Tibial nerve (tissue), 4 donors: ENCODE data around the gene CAB39L. TPM values are rescaled to one million over a fixed set of nuclear protein-coding genes. Genes with fewer than 3 reads are reported as not detected.

ENCODE experiments used
- DNase-seq, 2 donors: peaks; one replicate each; pipeline ENCODE4 v3.0.0-alpha.2; 2019; ENCODE audit warnings: low spot score in 2 of 2
- H3K27ac ChIP-seq, 4 donors: fragments of 200-600 bp; sonication (generic) in 3 of 4; one replicate each; pipeline ENCODE4 v1.5.1; 2017 to 2019; ENCODE audit warnings: mild to moderate bottlenecking in 1 of 4
- H3K27me3 ChIP-seq, 2 donors: fragments of 200-600 bp; sonication (generic) in 1 of 2; one replicate each; pipeline versions ENCODE4 v1.5.1 to v1.6.0; 2017 to 2019
- H3K36me3 ChIP-seq, 3 donors: fragments of 200-600 bp; sonication (generic); one replicate each; pipeline ENCODE4 v1.5.1; 2018 to 2019
- H3K4me1 ChIP-seq, 4 donors: fragments of 200-600 bp; sonication (generic) in 3 of 4; one replicate each; pipeline ENCODE4 v1.5.1; 2017 to 2019
- H3K4me3 ChIP-seq, 4 donors: fragments of 200-600 bp; sonication (generic) in 3 of 4; one replicate each; pipeline ENCODE4 v1.5.1; 2017 to 2019; ENCODE audit warnings: mild to moderate bottlenecking in 1 of 4, moderate library complexity in 1 of 4
- H3K9me3 ChIP-seq, 4 donors: fragments of 200-600 bp; sonication (generic) in 3 of 4; one replicate each; pipeline ENCODE4 v1.5.1; 2017 to 2019
- CTCF ChIP-seq, 5 experiments: fragments of 200-600 bp in 3 of 5; fragments of 450-650 bp in 2 of 5; sonication (generic) in 3 of 5; IDR thresholded peaks; one replicate each; pipeline ENCODE4 v1.5.1; 2016 to 2019; ENCODE audit warnings: antibody characterized with exemption in 5 of 5, mild to moderate bottlenecking in 3 of 5, moderate library complexity in 2 of 5
- EP300 ChIP-seq, 2 donors: sonication (generic); formaldehyde crosslinking; IDR thresholded peaks; one replicate each; pipeline ENCODE4 v1.6.1; 2017; ENCODE audit warnings: antibody characterized with exemption in 2 of 2, mild to moderate bottlenecking in 1 of 2
- POLR2A ChIP-seq, 2 donors: fragments of 450-650 bp; IDR thresholded peaks; one replicate each; pipeline ENCODE4 v1.6.1; 2017; ENCODE audit warnings: antibody characterized with exemption in 2 of 2, mild to moderate bottlenecking in 2 of 2, moderate library complexity in 2 of 2
- WGBS, 2 donors: methylation state at CpG; one replicate each; pipeline ENCODE4 v1.1.5; 2018; 5-methylcytosine and 5-hydroxymethylcytosine counted together
- total RNA-seq, 4 donors: library from RNA; depleted of rRNA; stranded (reverse); fragments of >200 nt; gene quantifications; one replicate each; pipeline ENCODE4 v1.1.0, GENCODE V29; 2016

Gene CAB39L
- total RNA-seq, 4 donors from 2014 or later: 89.4 to 152 (median 107) TPM

- TF ChIP-seq EP300 (IDR thresholded peaks at IDR 0.05) (no peak), CTCF (IDR thresholded peaks at IDR 0.05) (no peak), POLR2A (IDR thresholded peaks at IDR 0.05) (no peak)
- Histone ChIP-seq H3K27me3 (no peaks in the 10 kb centered on the region), H3K9me3 (no peaks in the 10 kb centered on the region), H3K27ac (peak overlapping the region; percentile 23 to 93 (median 76)), H3K4me3 (no peak overlapping the region), H3K4me1 (peaks cover 0 to 63% (median 11%) of the 10 kb centered on the region in 4 donors), H3K36me3 (peaks cover 0 to 27% (median 0%) of the 10 kb centered on the region in 3 donors)
- WGBS, 2 donors: 39 to 46% methylated on average over 3 of the region's 3 CpGs
- no peak for DNase-seq
Observed at GRCh38 chr13:49353908-49354307, 90.0 kb downstream of the CAB39L start.

GRCh38 chr13:49351871-49352270, 92.0 kb downstream of the CAB39L start:
- H3K27ac ChIP-seq: peak overlapping the region in 3 of 4 donors; percentile 7 to 93 (median 90)
- 27 to 61% methylated on average over 2 of the region's 2 CpGs for WGBS, 2 donors
- peaks cover 0 to 19% (median 0%) of the 10 kb centered on the region in 3 donors for H3K36me3 ChIP-seq
- H3K9me3 ChIP-seq: no peaks in the 10 kb centered on the region
- no peaks in the 10 kb centered on the region for H3K27me3 ChIP-seq
- TF ChIP-seq CTCF (IDR thresholded peaks at IDR 0.05) (no peak), POLR2A (IDR thresholded peaks at IDR 0.05) (no peak), EP300 (IDR thresholded peaks at IDR 0.05) (no peak)
- no peak for DNase-seq
- H3K4me3 ChIP-seq: no peak overlapping the region
- H3K4me1 ChIP-seq: peaks cover 0 to 56% (median 10%) of the 10 kb centered on the region in 4 donors

- no peaks in the 10 kb centered on the region for H3K27me3 ChIP-seq
- no peaks in the 10 kb centered on the region for H3K9me3 ChIP-seq
- H3K4me3 ChIP-seq: no peak overlapping the region
- H3K36me3 ChIP-seq: peaks cover 0 to 20% (median 0%) of the 10 kb centered on the region in 3 donors
- H3K27ac ChIP-seq: peak overlapping the region in 1 of 4 donors; percentile 29
- H3K4me1 ChIP-seq: peaks cover 0 to 40% (median 0%) of the 10 kb centered on the region in 4 donors
- WGBS, 2 donors: 70 to 77% methylated on average over 7 of the region's 7 CpGs
- no peak for DNase-seq
- TF ChIP-seq POLR2A (IDR thresholded peaks at IDR 0.05): no peak
- no peak for TF ChIP-seq EP300 (IDR thresholded peaks at IDR 0.05)
- TF ChIP-seq CTCF (IDR thresholded peaks at IDR 0.05): no peak
Observed at GRCh38 chr13:49348751-49349150, 95.1 kb downstream of the CAB39L start.

DNA sequence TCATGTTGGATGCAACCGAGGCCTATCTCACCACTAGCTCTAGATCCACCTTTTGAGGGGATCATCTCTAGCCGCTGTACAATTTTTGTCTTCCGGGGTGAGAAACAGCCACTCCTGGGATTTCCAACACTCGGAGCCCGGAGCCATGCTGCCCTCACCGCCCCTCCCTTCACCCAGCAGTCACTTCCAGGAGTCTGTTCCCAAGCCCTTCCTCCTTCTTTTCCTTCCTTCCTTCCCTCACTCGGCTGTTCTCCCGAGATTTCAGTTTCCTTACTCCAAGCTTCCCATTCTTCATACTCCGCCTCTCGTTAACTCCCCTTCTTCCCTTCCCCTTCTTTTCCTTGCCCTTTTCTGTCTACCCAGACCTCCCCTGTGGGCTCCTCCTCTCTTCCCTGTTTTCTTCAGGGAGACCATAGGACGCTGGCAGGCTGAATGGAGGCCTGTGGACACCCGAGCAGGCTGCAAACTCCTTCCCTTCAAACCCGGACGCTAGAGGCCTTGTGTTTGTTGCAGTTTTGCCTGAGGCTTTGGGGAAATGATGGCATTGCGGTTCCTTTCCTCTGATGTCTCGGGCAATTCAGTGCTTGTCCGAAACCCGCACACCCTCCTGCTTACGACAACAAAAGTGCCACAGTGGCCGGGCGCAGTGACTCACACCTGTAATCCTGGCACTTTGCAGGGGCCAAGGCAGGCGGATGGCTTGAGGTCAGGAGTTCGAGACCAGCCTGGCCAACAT, 96.0 kb downstream of the CAB39L start:
- H3K9me3 ChIP-seq: no peaks in the 10 kb centered on the region
- peaks cover 0 to 30% (median 0%) of the 10 kb centered on the region in 3 donors for H3K36me3 ChIP-seq
- H3K27me3 ChIP-seq: no peaks in the 10 kb centered on the region
- no peak overlapping the region for H3K4me3 ChIP-seq
- WGBS, 2 donors: 89 to 90% methylated on average over 23 of the region's 23 CpGs
- peaks cover 0 to 33% (median 0%) of the 10 kb centered on the region in 4 donors for H3K4me1 ChIP-seq
- peak overlapping the region in 2 of 4 donors; percentile 12 to 29 for H3K27ac ChIP-seq
- no peak for DNase-seq
- TF ChIP-seq EP300 (IDR thresholded peaks at IDR 0.05) (no peak), POLR2A (IDR thresholded peaks at IDR 0.05) (no peak), CTCF (IDR thresholded peaks at IDR 0.05) (no peak)

DNA sequence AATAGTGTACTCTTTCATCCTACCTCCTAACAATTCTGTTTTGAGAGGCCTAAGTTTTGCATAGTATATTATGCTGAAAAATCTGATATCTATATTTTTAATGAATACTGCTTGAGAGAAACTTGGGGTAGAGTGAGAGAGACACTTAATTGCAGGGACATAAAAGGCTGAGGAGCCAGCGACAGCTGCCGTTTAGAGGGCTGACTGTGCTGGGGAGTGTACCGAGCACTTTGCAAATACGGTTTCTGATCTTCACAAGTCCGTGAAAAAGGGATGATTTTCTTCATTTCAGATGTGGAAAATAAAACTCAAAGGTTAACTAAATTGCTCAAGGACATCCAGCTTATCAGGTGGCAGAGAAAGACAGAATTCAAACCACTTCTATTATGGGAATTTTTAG, 97.4 kb downstream of the CAB39L start:
- H3K4me1 ChIP-seq: peaks cover 0 to 23% (median 0%) of the 10 kb centered on the region in 4 donors
- 59 to 70% methylated on average over 5 of the region's 5 CpGs for WGBS, 2 donors
- no peak for DNase-seq
- TF ChIP-seq EP300 (IDR thresholded peaks at IDR 0.05) (no peak), CTCF (IDR thresholded peaks at IDR 0.05) (no peak), POLR2A (IDR thresholded peaks at IDR 0.05) (no peak)
- no peaks in the 10 kb centered on the region for H3K9me3 ChIP-seq
- no peak overlapping the region for H3K4me3 ChIP-seq
- peak overlapping the region in 2 of 4 donors; percentile 12 to 40 for H3K27ac ChIP-seq
- H3K36me3 ChIP-seq: peaks cover 0 to 33% (median 0%) of the 10 kb centered on the region in 3 donors
- H3K27me3 ChIP-seq: no peaks in the 10 kb centered on the region
